ENCODE measurements around the gene SLC35F6.

DNA sequence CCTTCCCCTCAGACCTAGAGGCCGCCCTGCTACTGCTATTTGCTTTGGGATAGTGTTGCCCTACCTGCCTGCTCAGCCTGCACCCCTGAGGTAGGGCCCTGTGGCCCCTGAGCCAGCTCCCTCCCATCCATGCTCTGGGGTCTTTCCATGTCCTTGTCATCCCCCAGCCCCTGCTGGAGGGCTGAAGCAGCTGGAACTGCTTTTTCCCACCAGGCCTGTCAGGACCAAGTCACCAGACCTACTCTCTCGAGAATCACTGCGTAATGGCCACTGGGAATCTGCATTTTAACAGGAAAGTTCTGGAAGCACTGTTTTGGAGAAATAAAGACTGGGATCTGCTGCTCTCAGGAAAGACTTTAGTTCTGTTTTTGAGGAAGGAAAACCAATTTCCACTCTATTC, 20.2 kb upstream of the SLC35F6 start:
- TF ChIP-seq, protein P1, sequence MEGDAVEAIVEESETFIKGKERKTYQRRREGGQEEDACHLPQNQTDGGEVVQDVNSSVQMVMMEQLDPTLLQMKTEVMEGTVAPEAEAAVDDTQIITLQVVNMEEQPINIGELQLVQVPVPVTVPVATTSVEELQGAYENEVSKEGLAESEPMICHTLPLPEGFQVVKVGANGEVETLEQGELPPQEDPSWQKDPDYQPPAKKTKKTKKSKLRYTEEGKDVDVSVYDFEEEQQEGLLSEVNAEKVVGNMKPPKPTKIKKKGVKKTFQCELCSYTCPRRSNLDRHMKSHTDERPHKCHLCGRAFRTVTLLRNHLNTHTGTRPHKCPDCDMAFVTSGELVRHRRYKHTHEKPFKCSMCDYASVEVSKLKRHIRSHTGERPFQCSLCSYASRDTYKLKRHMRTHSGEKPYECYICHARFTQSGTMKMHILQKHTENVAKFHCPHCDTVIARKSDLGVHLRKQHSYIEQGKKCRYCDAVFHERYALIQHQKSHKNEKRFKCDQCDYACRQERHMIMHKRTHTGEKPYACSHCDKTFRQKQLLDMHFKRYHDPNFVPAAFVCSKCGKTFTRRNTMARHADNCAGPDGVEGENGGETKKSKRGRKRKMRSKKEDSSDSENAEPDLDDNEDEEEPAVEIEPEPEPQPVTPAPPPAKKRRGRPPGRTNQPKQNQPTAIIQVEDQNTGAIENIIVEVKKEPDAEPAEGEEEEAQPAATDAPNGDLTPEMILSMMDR (IDR thresholded peaks at IDR 0.05): no peak
- TF ChIP-seq POLR2A (IDR thresholded peaks at IDR 0.05) (no peak), EP300 (IDR thresholded peaks at IDR 0.05) (no peak)

All from ovary (tissue), 3 donors.